Ectodermal cell (in vitro differentiated cells): ENCODE results near the gene PLCG2.

Experiments
- H3K27ac ChIP-seq: 2 replicates; pipeline ENCODE4 v1.7.0; 2013; ENCODE audit warnings: mild to moderate bottlenecking, low read depth, low read length; ENCODE audit not compliant: insufficient read depth, poor library complexity, severe bottlenecking
- H3K27me3 ChIP-seq: 2 replicates; pipeline ENCODE4 v1.7.0; 2013; ENCODE audit warnings: mild to moderate bottlenecking, low read length; ENCODE audit not compliant: insufficient read depth, control insufficient read depth, poor library complexity, severe bottlenecking
- H3K36me3 ChIP-seq: one replicate; pipeline ENCODE4 v1.7.0; 2013; ENCODE audit warnings: low read length; ENCODE audit not compliant: control insufficient read depth, insufficient read depth
- H3K4me1 ChIP-seq: one replicate; pipeline ENCODE4 v1.7.0; 2013; ENCODE audit warnings: low read length; ENCODE audit not compliant: control insufficient read depth, insufficient read depth
- H3K4me3 ChIP-seq: 2 replicates; pipeline ENCODE4 v1.7.0; 2013; ENCODE audit warnings: low read depth, low read length, control low read depth; ENCODE audit not compliant: insufficient read depth
- H3K9me3 ChIP-seq: 2 replicates; pipeline ENCODE4 v1.7.0; 2013; ENCODE audit warnings: mild to moderate bottlenecking, low read length, moderate library complexity; ENCODE audit not compliant: control insufficient read depth
- whole genome bisulfite sequencing, 2 experiments: methylation state at CpG; one replicate each; pipeline ENCODE4 v1.1.7; 2013; ENCODE audit warnings: missing lambda C conversion rate in 2 of 2; 5-methylcytosine and 5-hydroxymethylcytosine counted together

PLCG2 gene

DNA sequence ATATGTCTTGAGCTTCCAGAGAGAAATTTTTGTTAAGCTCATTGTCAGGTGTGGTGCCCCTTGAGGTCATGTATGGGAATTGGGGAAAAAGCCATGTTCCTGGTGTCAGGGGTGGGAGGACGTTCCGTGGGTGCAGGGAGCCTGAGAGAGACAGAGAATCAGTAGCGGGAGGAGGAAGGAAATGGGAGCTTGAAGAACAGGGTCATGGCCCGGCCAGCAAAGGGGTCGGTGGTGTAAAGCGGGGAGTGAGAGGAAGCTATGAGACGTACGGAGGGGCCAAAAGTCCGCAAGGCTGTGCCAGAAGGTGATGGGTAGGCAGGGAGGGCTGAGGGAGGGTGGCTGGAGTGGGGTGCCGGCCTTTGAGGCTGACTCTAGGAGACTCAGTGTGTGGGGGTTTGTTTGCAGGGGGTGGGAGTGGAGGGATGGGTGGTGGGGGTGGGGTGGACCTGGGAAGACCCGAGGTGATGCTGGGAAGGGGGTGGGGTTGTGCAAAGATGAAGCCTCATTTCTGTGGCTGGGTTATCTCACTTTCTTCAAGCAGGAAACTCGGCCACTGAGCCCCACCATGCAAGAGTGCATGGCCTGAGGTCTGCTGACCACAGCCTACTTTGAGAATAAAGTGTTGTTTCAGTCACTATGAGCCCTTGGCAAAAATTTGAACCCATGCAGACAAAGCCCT is 63.6 kb downstream of the PLCG2 start:
- WGBS, 2 experiments: 89 to 91% methylated on average over 12 of the region's 12 CpGs
- no peaks in the 10 kb centered on the region for H3K4me1 ChIP-seq
- no peaks in the 10 kb centered on the region for H3K27me3 ChIP-seq
- no peaks in the 10 kb centered on the region for H3K9me3 ChIP-seq
- H3K27ac ChIP-seq: no peak overlapping the region
- no peaks in the 10 kb centered on the region for H3K36me3 ChIP-seq
- H3K4me3 ChIP-seq: no peak overlapping the region

DNA sequence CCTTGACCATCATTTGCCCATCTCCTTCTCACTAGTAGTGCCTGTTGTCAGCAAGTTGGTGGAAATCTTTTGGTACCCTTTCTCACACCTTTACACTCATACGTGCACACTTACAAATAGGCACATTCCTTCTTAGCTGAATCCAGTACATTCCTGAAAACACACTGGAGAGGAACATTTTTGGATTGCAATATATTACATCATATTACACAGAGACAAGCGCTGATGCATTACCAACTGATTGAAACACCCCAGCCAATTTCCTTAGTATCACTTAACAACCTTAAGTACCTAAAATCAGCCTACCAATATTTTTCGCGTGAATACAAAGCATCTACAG is 64.1 kb downstream of the PLCG2 start:
- 97 to 98% methylated on average over 4 of the region's 4 CpGs for WGBS, 2 experiments

DNA sequence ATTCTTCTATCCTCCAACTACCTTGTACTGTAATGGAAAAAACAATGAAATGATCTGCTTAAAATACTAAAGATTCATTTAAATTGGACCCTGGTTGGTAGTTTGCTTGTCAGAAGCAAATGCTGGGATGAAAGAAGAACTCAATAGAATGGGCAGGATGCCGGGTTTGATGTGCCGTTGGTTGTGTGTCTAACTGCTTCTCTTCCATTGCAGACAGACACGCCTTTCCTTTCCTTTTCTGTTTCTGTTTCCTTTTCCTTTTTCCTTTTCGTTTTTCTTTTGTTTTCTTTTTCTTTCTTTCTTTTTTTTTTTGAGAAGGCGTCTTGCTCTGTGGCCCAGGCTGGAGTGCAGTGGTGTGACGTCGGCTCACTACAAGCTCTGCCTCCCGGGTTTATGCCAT is 64.6 kb downstream of the PLCG2 start:
- H3K4me3 ChIP-seq: no peak overlapping the region
- no peaks in the 10 kb centered on the region for H3K9me3 ChIP-seq
- H3K27ac ChIP-seq: no peak overlapping the region
- H3K27me3 ChIP-seq: no peaks in the 10 kb centered on the region
- WGBS, 2 experiments: 85 to 88% methylated on average over 8 of the region's 8 CpGs
- no peaks in the 10 kb centered on the region for H3K36me3 ChIP-seq
- H3K4me1 ChIP-seq: no peaks in the 10 kb centered on the region

More for the DNA sequence above, 64.1 kb downstream of the PLCG2 start:
- H3K9me3 ChIP-seq: no peaks in the 10 kb centered on the region
- no peaks in the 10 kb centered on the region for H3K36me3 ChIP-seq
- H3K4me3 ChIP-seq: no peak overlapping the region
- H3K4me1 ChIP-seq: no peaks in the 10 kb centered on the region
- no peak overlapping the region for H3K27ac ChIP-seq
- H3K27me3 ChIP-seq: no peaks in the 10 kb centered on the region

DNA sequence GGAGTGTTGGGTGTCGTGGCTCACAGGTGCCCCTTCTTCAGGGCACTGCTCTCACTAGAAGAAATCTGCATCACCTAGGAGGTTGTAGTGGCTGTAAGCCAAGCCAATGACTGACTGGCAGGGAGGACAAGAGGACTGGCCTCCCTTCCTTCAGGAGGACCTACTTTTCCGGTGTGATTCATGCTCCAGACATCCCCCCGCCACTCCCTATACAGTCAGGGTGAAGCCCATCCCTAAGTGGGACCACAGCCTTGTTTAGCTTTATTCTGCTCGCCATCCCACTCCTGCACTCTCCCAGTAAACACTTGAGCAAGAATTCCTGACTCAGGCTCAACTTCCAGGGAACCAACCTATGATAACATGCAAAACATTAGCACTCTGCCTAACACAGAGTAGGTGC is 67.0 kb downstream of the PLCG2 start:
- Histone ChIP-seq H3K27ac (no peak overlapping the region), H3K27me3 (no peaks in the 10 kb centered on the region), H3K4me3 (no peak overlapping the region), H3K4me1 (no peaks in the 10 kb centered on the region), H3K9me3 (no peaks in the 10 kb centered on the region), H3K36me3 (no peaks in the 10 kb centered on the region)
- 92 to 94% methylated on average over 4 of the region's 4 CpGs for WGBS, 2 experiments

DNA sequence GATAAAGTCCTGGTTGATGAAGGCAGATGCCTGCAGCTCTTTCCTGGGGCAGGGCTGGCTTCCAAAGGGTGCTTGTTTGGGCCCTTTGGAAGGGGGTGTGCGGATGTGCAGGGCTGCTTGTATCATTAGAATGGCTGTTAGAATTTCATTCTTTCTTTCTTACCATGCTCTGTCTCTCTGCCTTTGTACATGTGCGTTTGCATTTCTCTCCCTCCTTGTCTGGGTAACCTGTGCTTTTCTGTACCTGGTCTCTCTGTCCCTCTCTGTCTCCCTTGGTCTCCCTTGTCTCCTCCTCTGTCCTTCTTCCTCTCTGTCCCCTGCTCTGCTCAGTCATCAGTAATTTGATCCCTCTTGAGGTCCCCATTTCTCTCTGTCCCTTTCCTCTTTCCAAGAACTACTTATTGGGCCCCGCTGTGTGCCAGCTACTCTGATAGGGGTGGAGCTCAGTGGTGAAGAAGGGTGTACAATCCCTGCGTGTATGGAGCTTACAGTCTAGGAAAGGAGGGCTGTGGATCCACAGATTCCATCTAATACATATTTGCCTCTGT is 69.3 kb downstream of the PLCG2 start:
- no peak overlapping the region for H3K27ac ChIP-seq
- H3K4me1 ChIP-seq: no peaks in the 10 kb centered on the region
- no peak overlapping the region for H3K4me3 ChIP-seq
- no peaks in the 10 kb centered on the region for H3K9me3 ChIP-seq
- no peaks in the 10 kb centered on the region for H3K36me3 ChIP-seq
- H3K27me3 ChIP-seq: no peaks in the 10 kb centered on the region
- WGBS, 2 experiments: 89% methylated on average over 4 of the region's 4 CpGs

DNA sequence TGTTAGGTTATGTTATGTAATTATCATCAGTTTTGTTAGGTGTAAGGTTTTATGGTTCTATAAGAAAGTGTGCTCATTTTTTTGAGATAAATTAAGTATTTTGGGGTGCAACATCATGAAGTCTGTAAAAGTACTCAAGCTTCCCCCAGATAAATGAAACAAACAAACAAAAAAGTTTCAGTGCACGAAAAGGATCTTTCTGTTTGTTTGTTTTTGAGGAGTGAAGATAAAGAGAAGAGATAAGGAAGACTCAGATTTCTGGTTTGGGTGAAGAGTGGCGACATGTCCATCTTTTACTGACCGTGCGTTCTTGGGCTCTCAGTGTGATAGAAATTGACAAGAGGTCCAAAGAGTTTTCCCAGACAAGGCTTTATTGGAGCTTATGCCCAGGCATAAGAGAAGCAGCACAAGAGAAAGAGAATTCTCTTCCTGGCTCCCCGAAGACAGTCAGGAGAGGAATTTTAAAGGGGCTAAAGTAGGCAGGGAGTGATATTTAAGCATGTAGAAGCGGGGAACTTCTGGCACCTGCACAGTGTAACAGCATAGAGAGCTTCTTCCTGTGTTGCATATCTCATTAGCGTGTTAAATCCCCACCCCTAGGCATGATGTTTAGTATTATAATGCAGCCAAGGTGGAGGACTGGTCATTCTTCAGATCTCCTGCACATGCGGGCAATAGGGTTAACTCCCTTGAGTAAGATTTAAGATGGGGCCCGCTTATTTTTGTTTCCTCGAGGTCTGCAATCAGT is 71.3 kb downstream of the PLCG2 start:
- Histone ChIP-seq H3K4me3 (no peak overlapping the region), H3K27me3 (no peaks in the 10 kb centered on the region), H3K4me1 (no peaks in the 10 kb centered on the region), H3K9me3 (no peaks in the 10 kb centered on the region), H3K36me3 (no peaks in the 10 kb centered on the region), H3K27ac (no peak overlapping the region)
- WGBS, 2 experiments: 94 to 96% methylated on average over 10 of the region's 10 CpGs

DNA sequence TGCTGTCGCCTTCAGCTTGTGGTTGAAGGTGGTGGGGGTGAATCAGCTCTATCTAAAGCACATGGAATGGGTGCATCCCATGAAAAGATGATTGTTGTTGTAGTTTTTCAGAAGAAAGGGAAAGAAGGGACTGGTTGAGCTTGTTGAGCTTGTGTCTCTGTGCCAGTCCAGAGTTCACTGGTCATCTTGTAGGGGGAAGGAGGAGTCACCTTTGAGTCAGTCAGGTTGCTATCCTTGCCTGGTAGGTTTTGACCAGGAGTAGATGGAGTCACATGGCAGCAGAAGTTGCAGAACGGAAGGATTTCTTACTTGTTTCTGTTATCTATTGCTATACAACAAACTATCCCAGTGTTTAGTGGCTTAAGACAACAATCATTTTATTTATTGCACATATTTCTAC is 73.3 kb downstream of the PLCG2 start:
- 100% methylated on average over 1 to 2 of the region's 2 CpGs for WGBS, 2 experiments
- no peaks in the 10 kb centered on the region for H3K9me3 ChIP-seq
- H3K27ac ChIP-seq: no peak overlapping the region
- H3K27me3 ChIP-seq: no peaks in the 10 kb centered on the region
- H3K36me3 ChIP-seq: no peaks in the 10 kb centered on the region
- no peaks in the 10 kb centered on the region for H3K4me1 ChIP-seq
- no peak overlapping the region for H3K4me3 ChIP-seq

DNA sequence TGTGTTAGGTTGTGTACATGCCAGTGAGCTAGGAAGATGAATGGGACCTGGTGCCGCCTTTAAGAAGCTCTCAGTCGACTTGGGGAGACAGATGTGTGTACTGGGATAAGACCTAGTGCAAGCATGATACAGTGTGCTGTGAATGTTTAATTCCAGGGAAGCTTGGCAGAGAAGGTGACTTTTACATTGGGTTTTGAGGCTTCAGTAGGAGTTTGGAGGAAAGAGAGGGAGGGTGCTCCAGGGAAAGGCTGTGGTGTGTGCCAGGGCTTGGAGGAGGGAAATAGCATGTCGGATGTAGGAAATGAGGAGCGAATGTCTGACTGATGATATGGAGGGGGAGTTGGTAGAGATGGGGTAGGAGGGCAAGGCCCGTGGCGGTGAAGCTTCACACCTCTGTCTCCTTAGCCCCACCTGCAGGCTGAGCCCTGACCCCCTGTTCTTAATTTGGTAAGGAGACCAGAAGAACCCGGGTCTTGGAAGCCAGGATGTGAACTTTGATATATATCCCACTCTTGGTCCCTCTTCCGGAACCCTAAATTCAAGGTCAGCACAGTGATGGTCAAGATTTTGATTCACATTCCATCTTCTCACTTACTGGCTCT is 76.6 kb downstream of the PLCG2 start:
- Histone ChIP-seq H3K4me3 (no peak overlapping the region), H3K4me1 (no peaks in the 10 kb centered on the region), H3K27ac (no peak overlapping the region), H3K9me3 (no peaks in the 10 kb centered on the region), H3K27me3 (no peaks in the 10 kb centered on the region), H3K36me3 (no peaks in the 10 kb centered on the region)
- WGBS, 2 experiments: 87 to 91% methylated on average over 8 of the region's 8 CpGs

DNA sequence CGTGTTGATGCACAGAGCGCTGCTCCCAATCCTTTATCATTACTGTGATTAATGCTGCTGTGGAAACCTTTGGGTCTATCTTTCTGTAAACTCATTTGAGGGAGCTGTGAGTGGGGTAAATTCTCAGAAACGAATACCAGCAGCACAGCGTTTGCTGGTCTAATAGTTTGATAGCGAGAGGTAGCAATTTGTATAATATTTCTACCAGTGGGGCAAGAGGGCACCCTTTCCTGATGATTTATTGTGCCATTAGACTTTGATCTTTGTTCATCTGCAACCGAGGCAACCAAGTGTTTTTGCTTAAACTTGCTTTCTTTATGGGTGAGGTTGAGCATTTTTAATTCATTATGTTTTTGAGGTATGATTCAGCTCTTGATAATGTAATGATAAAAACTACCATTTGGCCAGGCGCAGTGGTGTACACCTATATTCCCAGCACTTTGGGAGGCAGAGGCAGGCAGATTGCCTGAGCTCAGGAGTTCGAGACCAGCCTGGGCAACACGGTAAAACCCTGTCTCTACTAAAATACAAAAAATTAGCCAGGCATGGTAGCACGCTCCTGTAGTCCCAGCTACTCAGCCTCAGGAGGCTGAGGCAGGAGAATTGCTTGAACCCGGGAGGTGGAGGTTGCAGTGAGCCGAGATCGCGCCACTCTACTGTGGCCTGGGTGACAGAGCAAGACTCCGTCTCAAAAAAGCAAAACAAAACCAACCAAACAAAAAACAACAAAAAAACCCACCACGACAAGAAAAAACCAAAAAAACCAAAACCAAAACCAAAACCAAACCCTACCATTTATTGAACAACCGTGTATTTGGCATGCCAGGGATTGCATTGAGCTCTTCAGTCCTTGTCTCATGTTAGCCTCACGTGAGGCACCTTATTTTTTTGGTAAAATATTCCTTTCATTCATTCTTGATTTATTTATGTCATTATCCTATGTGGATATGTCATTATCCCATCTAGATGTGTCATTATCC is 81.5 kb downstream of the PLCG2 start:
- peaks cover 15% of the 10 kb centered on the region for H3K4me1 ChIP-seq
- no peaks in the 10 kb centered on the region for H3K36me3 ChIP-seq
- no peak overlapping the region for H3K4me3 ChIP-seq
- 92 to 93% methylated on average over 18 of the region's 18 CpGs for whole genome bisulfite sequencing, 2 experiments
- H3K9me3 ChIP-seq: no peaks in the 10 kb centered on the region
- no peaks in the 10 kb centered on the region for H3K27me3 ChIP-seq
- H3K27ac ChIP-seq: no peak overlapping the region
